ENCODE measurements around the gene SNRPF. TPM values are rescaled to one million over a fixed set of nuclear protein-coding genes. Genes with fewer than 3 reads are reported as not detected.

The SNRPF gene
- total and polyA plus RNA-seq, 2 experiments from 2014 or later = 10.4 to 42.6 TPM

DNA sequence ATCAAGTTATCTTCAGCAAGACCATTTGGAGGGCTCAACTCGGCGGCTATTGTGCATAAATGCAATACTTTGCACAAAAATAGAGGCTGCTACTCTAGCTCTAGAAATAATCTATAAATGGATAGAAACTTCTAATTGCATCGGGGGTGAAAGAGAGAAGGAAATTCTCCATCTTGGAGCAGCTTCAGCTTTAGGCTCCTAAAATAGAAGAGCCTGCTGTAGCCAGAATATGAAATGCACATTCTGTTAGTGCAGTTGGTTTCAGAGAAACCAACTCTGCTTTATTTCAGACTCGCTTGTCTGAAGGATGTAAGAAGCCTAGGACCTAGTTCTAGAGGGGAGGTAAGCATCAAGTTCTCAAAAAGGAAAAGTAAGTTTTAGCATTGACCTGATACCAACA lies 38.1 kb downstream of the SNRPF start:
- DNase-seq = no peak
- 57 to 58% methylated on average over 4 of the region's 4 CpGs for whole genome bisulfite sequencing, 2 experiments (ENCODE audit: low coverage in 1 of 2, low lambda C conversion rate in 2 of 2, missing lambda C conversion rate in 2 of 2)
- TF ChIP-seq EZH2 (IDR thresholded peaks at IDR 0.05; ENCODE audit: insufficient read depth, poor library complexity, severe bottlenecking) (no peak), EZH2phosphoT487 (IDR thresholded peaks at IDR 0.05; ENCODE audit: insufficient read depth, low read depth) (no peak)

GRCh38 chr12:95898081-95898480 lies 39.3 kb downstream of the SNRPF start:
- Histone ChIP-seq H3K4me2 (ENCODE audit: unreplicated experiment) (no peak overlapping the region), H2AFZ (no peak overlapping the region), H3K27ac (no peak overlapping the region), H3K79me2 (ENCODE audit: insufficient read depth) (no peaks in the 10 kb centered on the region), H3K36me3 (ENCODE audit: low read depth) (no peaks in the 10 kb centered on the region), H4K20me1 (ENCODE audit: insufficient read depth) (no peaks in the 10 kb centered on the region), H3K4me1 (ENCODE audit: insufficient read depth) (no peaks in the 10 kb centered on the region), H3F3A (ENCODE audit: insufficient read depth) (no peaks in the 10 kb centered on the region), H3K27me3 (replicated peaks; ENCODE audit: insufficient read depth) (peaks cover 34% of the 10 kb centered on the region), H3K9me2 (ENCODE audit: insufficient read depth) (no peaks in the 10 kb centered on the region), H3K9me3 (ENCODE audit: low read depth) (no peaks in the 10 kb centered on the region), H3K9ac (no peak overlapping the region), H3K4me3 (no peak overlapping the region)
- in situ Hi-C loops (cut with MboI) = no loop called here
- WGBS, 2 experiments (ENCODE audit: low coverage in 1 of 2, low lambda C conversion rate in 2 of 2, missing lambda C conversion rate in 2 of 2) = 42 to 46% methylated on average over 4 of the region's 4 CpGs
- no peak for DNase-seq
- TF ChIP-seq EZH2 (IDR thresholded peaks at IDR 0.05; ENCODE audit: insufficient read depth, poor library complexity, severe bottlenecking) = no peak
- no peak for TF ChIP-seq EZH2phosphoT487 (IDR thresholded peaks at IDR 0.05; ENCODE audit: insufficient read depth, low read depth)

More for the DNA sequence above, 38.1 kb downstream of the SNRPF start:
- H3K9ac ChIP-seq = no peak overlapping the region
- no peak overlapping the region for H3K4me3 ChIP-seq
- no peaks in the 10 kb centered on the region for H3K9me3 ChIP-seq (ENCODE audit: low read depth)
- no peaks in the 10 kb centered on the region for H4K20me1 ChIP-seq (ENCODE audit: insufficient read depth)
- no peaks in the 10 kb centered on the region for H3K4me1 ChIP-seq (ENCODE audit: insufficient read depth)
- peaks cover 24% of the 10 kb centered on the region for H3K27me3 ChIP-seq (replicated peaks; ENCODE audit: insufficient read depth)
- H3K4me2 ChIP-seq (ENCODE audit: unreplicated experiment) = no peak overlapping the region
- H3K9me2 ChIP-seq (ENCODE audit: insufficient read depth) = no peaks in the 10 kb centered on the region
- in situ Hi-C loops (cut with MboI) = no loop called here
- no peaks in the 10 kb centered on the region for H3K79me2 ChIP-seq (ENCODE audit: insufficient read depth)
- H3K27ac ChIP-seq = no peak overlapping the region
- no peak overlapping the region for H2AFZ ChIP-seq
- no peaks in the 10 kb centered on the region for H3K36me3 ChIP-seq (ENCODE audit: low read depth)
- H3F3A ChIP-seq (ENCODE audit: insufficient read depth) = no peaks in the 10 kb centered on the region

- H3K9me3 ChIP-seq (ENCODE audit: low read depth) = no peaks in the 10 kb centered on the region
- TF ChIP-seq EZH2 (IDR thresholded peaks at IDR 0.05; ENCODE audit: insufficient read depth, poor library complexity, severe bottlenecking) (no peak), EZH2phosphoT487 (IDR thresholded peaks at IDR 0.05; ENCODE audit: insufficient read depth, low read depth) (no peak)
- H2AFZ ChIP-seq = no peak overlapping the region
- H3F3A ChIP-seq (ENCODE audit: insufficient read depth) = peaks cover 3% of the 10 kb centered on the region; the same call in 1 of the 2 replicates
- no peaks in the 10 kb centered on the region for H4K20me1 ChIP-seq (ENCODE audit: insufficient read depth)
- H3K4me3 ChIP-seq = no peak overlapping the region
- peak overlapping the region; percentile 0 for H3K4me2 ChIP-seq (ENCODE audit: unreplicated experiment)
- in situ Hi-C loops (cut with MboI) = no loop called here
- peaks cover 4% of the 10 kb centered on the region; the same call in 1 of the 2 replicates for H3K9me2 ChIP-seq (ENCODE audit: insufficient read depth)
- no peak overlapping the region for H3K9ac ChIP-seq
- no peaks in the 10 kb centered on the region for H3K79me2 ChIP-seq (ENCODE audit: insufficient read depth)
- DNase-seq = peak; percentile 64
- H3K36me3 ChIP-seq (ENCODE audit: low read depth) = no peaks in the 10 kb centered on the region
- peaks cover 5% of the 10 kb centered on the region for H3K4me1 ChIP-seq (ENCODE audit: insufficient read depth)
- H3K27ac ChIP-seq = no peak overlapping the region
- peaks cover 25% of the 10 kb centered on the region; the same call in 1 of the 2 replicates for H3K27me3 ChIP-seq (replicated peaks; ENCODE audit: insufficient read depth)
These were observed 49.8 kb downstream of the SNRPF start for GRCh38 chr12:95908573-95908972.

DNA sequence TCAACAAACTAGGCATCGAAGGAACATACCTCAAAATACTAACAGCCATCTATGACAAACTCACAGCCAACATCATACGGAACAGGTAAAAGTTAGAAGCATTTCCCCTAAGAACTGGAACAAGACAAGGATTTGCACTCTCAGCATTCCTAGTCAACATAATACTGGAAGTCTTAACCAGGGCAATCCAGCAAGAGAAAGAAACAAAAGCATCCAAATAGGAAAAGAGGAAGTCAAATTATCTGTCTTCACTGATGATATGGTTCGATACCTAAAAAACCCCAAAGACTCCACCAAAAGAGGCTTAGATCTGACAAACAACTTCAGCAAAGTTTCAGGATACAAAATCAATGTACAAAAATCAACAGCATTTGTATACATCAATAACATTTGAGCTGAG lies 51.1 kb downstream of the SNRPF start:
- Histone ChIP-seq H3K9ac (no peak overlapping the region), H2AFZ (no peak overlapping the region), H3K4me3 (no peak overlapping the region), H3K27me3 (replicated peaks; ENCODE audit: insufficient read depth) (peaks cover 25% of the 10 kb centered on the region), H4K20me1 (ENCODE audit: insufficient read depth) (no peaks in the 10 kb centered on the region), H3K27ac (no peak overlapping the region), H3K9me3 (ENCODE audit: low read depth) (no peaks in the 10 kb centered on the region), H3F3A (ENCODE audit: insufficient read depth) (peaks cover 3% of the 10 kb centered on the region; the same call in 1 of the 2 replicates), H3K4me2 (ENCODE audit: unreplicated experiment) (no peak overlapping the region), H3K79me2 (ENCODE audit: insufficient read depth) (no peaks in the 10 kb centered on the region), H3K4me1 (ENCODE audit: insufficient read depth) (peaks cover 5% of the 10 kb centered on the region), H3K36me3 (ENCODE audit: low read depth) (no peaks in the 10 kb centered on the region), H3K9me2 (ENCODE audit: insufficient read depth) (peaks cover 4% of the 10 kb centered on the region; the same call in 1 of the 2 replicates)
- no peak for TF ChIP-seq EZH2 (IDR thresholded peaks at IDR 0.05; ENCODE audit: insufficient read depth, poor library complexity, severe bottlenecking)
- no peak for TF ChIP-seq EZH2phosphoT487 (IDR thresholded peaks at IDR 0.05; ENCODE audit: insufficient read depth, low read depth)
- no peak for DNase-seq
- 75 to 76% methylated on average over 3 of the region's 3 CpGs for WGBS, 2 experiments (ENCODE audit: low coverage in 1 of 2, low lambda C conversion rate in 2 of 2, missing lambda C conversion rate in 2 of 2)
- in situ Hi-C loops (cut with MboI) = no loop called here

Other genes with a start within 250 kb of the SNRPF start
- 63.7 and 76.6 TPM in 2 replicates for gene NTN4, start 68.2 kb upstream of the SNRPF start, total RNA-seq (2014; rRNA removed; shearing (Covaris generic))
- 35.2 and 36.9 TPM in 2 replicates for gene NTN4, start 68.2 kb upstream of the SNRPF start, polyA plus RNA-seq (2016; fragmentation: Nextera tagmentation; extraction: Ambion mirVana)
- gene CCDC38, start 83.7 kb downstream of the SNRPF start, total RNA-seq (2014; rRNA removed; shearing (Covaris generic)) = under 0.01 TPM in 1 of 2 replicates, not detected in the other
- gene CCDC38, start 83.7 kb downstream of the SNRPF start, polyA plus RNA-seq (2016; fragmentation: Nextera tagmentation; extraction: Ambion mirVana) = 0.06 TPM in 1 of 2 replicates, not detected in the other
- 1.1 and 1.3 TPM in 2 replicates for gene AMDHD1, start 84.4 kb downstream of the SNRPF start, total RNA-seq (2014; rRNA removed; shearing (Covaris generic))
- 0.22 and 0.38 TPM in 2 replicates for gene AMDHD1, start 84.4 kb downstream of the SNRPF start, polyA plus RNA-seq (2016; fragmentation: Nextera tagmentation; extraction: Ambion mirVana)
- not detected in 2 replicates for gene HAL, start 137.4 kb downstream of the SNRPF start, total RNA-seq (2014; rRNA removed; shearing (Covaris generic))
- gene HAL, start 137.4 kb downstream of the SNRPF start, polyA plus RNA-seq (2016; fragmentation: Nextera tagmentation; extraction: Ambion mirVana) = not detected in 2 replicates
- 58.6 and 62.9 TPM in 2 replicates for gene LTA4H, start 176.6 kb downstream of the SNRPF start, total RNA-seq (2014; rRNA removed; shearing (Covaris generic))
- gene LTA4H, start 176.6 kb downstream of the SNRPF start, polyA plus RNA-seq (2016; fragmentation: Nextera tagmentation; extraction: Ambion mirVana) = 45.2 and 46.2 TPM in 2 replicates